ENCODE measurements around the gene TSNAX. TPM values are rescaled to one million over a fixed set of nuclear protein-coding genes. Genes with fewer than 3 reads are reported as not detected.

Gene TSNAX
- total and polyA plus RNA-seq, 2 of the 8 experiments (the other 6 are each of a cell fraction or from before 2014, with no cell fraction given) = 7.7 to 34.0 TPM

DNA sequence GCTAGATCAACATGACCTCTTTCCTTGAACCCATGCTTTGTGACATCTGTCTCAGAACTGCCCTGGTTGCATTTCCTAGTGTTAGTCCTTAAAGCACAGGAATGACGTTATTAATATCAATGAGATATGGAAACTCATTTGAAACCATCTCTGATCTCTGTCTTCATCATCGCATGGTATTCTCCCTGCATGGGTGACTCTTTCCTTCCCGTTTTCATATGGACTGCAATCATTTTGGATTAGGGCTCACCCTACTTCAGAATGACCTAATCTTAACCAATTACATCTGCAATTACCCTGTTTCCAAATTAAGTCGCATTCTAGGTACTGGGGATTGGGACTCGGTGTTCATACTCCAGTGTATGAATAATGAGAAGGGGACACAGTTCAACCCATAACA, 56.5 kb downstream of the TSNAX start:
- POLR2A ChIA-PET (ENCODE audit: partially characterized antibody) = no interaction called here
- TF ChIP-seq CHD2 (IDR thresholded peaks at IDR 0.05; ENCODE audit: low read length) (no peak), ZNF274 (IDR thresholded peaks at IDR 0.05; ENCODE audit: borderline replicate concordance, extremely low read depth, low read length) (no peak), RNF2 (IDR thresholded peaks at IDR 0.05; ENCODE audit: borderline replicate concordance, low read depth, low read length, missing control alignments, poor library complexity, severe bottlenecking) (no peak), TBP (IDR thresholded peaks at IDR 0.05; ENCODE audit: low read depth, low read length) (no peak), SRF (IDR thresholded peaks at IDR 0.05; ENCODE audit: low read depth, low read length) (no peak)

More for the DNA sequence above, 56.5 kb downstream of the TSNAX start:
- Histone ChIP-seq H4K8ac (ENCODE audit: extremely low read depth, insufficient read depth, low read length) (no peak overlapping the region), H3K9ac (replicated peaks in 1 of 4; ENCODE audit: extremely low read depth in 1 of 4, low read depth in 3 of 4, low read length in 3 of 4) (no peak overlapping the region), H3K4me1 (replicated peaks in 1 of 4; ENCODE audit: control insufficient read depth in 3 of 4, insufficient read depth in 4 of 4, low read length in 3 of 4) (no peaks in the 10 kb centered on the region), H3K23ac (ENCODE audit: insufficient read length) (no peak overlapping the region), H4K5ac (ENCODE audit: insufficient read length, low read depth, low read length) (no peak overlapping the region), H3K79me2 (ENCODE audit: control insufficient read depth in 1 of 2, insufficient read depth in 2 of 2, low read length in 2 of 2) (no peaks in the 10 kb centered on the region), H3K36me3 (ENCODE audit: control insufficient read depth in 2 of 4, insufficient read depth in 4 of 4, low read length in 3 of 4) (no peaks in the 10 kb centered on the region), H4K20me1 (replicated peaks in 1 of 2; ENCODE audit: control insufficient read depth in 1 of 2, insufficient read depth in 2 of 2, low read length in 2 of 2) (no peaks in the 10 kb centered on the region), H3K4me2 (ENCODE audit: insufficient read depth in 1 of 2, low read depth in 2 of 2, low read length in 2 of 2) (no peak overlapping the region), H3K4ac (replicated peaks; ENCODE audit: insufficient read length, low read depth, low read length) (no peak overlapping the region), H3K27ac (ENCODE audit: low read depth, low read length) (no peak overlapping the region), H3K79me1 (ENCODE audit: low read depth, low read length) (no peaks in the 10 kb centered on the region), H2BK12ac (ENCODE audit: low read depth, low read length) (no peak overlapping the region), H2AK5ac (ENCODE audit: low read depth, low read length) (no peak overlapping the region), H3K4me3 (ENCODE audit: extremely low read depth in 1 of 4, insufficient read depth in 2 of 4, low read depth in 3 of 4, low read length in 4 of 4) (no peak overlapping the region), H3K27me3 (replicated peaks in 1 of 4; ENCODE audit: control insufficient read depth in 3 of 4, extremely low read depth in 1 of 4, insufficient read depth in 3 of 4, low read length in 3 of 4) (no peaks in the 10 kb centered on the region), H3K56ac (replicated peaks; ENCODE audit: insufficient read length, low read depth, low read length) (no peak overlapping the region), H4K91ac (replicated peaks; ENCODE audit: insufficient read length, low read length) (no peak overlapping the region), H3K14ac (ENCODE audit: insufficient read length) (no peak overlapping the region), H2BK15ac (ENCODE audit: low read length) (no peak overlapping the region), H3K23me2 (ENCODE audit: low read depth, low read length) (no peaks in the 10 kb centered on the region), H2BK5ac (ENCODE audit: low read depth, low read length) (no peak overlapping the region), H2BK120ac (replicated peaks; ENCODE audit: low read depth, low read length) (no peak overlapping the region), H2AFZ (ENCODE audit: low read length) (no peak overlapping the region), H3K18ac (ENCODE audit: extremely low read depth, low read length) (no peak overlapping the region), H3K9me3 (ENCODE audit: insufficient read depth in 2 of 2, low read depth in 1 of 2, low read length in 1 of 2) (no peaks in the 10 kb centered on the region), H2BK20ac (ENCODE audit: low read length) (no peak overlapping the region)
- 75% methylated on average over 5 of the region's 5 CpGs; no CpG with 5 or more reads in 1 of the 2 experiments for WGBS, 2 experiments (ENCODE audit: extremely low coverage in 1 of 2, insufficient coverage in 1 of 2, insufficient read length in 1 of 2, insufficient replicate concordance in 2 of 2, low coverage in 1 of 2, low lambda C conversion rate in 2 of 2, missing lambda C conversion rate in 1 of 2)
- CTCF ChIA-PET (ENCODE audit: partially characterized antibody) = interaction anchor here (1.0 to 1.6 kb wide), 4 partner anchors 11 to 228 kb away, joined by 3 to 4 read pairs (median 3); no protein-coding TSS in a partner anchor
- no peak for FAIRE-seq
- no peak for DNase-seq (ENCODE audit: low read depth in 1 of 2, low spot score in 2 of 2)
